ENCODE measurements around the gene LRRC61. TPM values are rescaled to one million over a fixed set of nuclear protein-coding genes. Genes with fewer than 3 reads are reported as not detected.
A peak's percentile ranks its signal among the peaks of the same experiment; 100 is the strongest.
"Not testable (repeated sequence)": the region's sequence is repeated elsewhere in the genome, so short reads cannot be mapped to it uniquely, and the experiment has no call there.

LRRC61 gene
- total RNA-seq, result 10 to 100 TPM; 10.1 to 12.2 TPM
- long read RNA-seq, transcript LRRC61-202 (3 exons, 1,877 nt), result major isoform, 10 of 16 reads
- long read RNA-seq, partial matches to known transcripts, result 2 of 16 reads
- long read RNA-seq, other reads (novel, unspliced or antisense), result 1 of 16 reads

DNA sequence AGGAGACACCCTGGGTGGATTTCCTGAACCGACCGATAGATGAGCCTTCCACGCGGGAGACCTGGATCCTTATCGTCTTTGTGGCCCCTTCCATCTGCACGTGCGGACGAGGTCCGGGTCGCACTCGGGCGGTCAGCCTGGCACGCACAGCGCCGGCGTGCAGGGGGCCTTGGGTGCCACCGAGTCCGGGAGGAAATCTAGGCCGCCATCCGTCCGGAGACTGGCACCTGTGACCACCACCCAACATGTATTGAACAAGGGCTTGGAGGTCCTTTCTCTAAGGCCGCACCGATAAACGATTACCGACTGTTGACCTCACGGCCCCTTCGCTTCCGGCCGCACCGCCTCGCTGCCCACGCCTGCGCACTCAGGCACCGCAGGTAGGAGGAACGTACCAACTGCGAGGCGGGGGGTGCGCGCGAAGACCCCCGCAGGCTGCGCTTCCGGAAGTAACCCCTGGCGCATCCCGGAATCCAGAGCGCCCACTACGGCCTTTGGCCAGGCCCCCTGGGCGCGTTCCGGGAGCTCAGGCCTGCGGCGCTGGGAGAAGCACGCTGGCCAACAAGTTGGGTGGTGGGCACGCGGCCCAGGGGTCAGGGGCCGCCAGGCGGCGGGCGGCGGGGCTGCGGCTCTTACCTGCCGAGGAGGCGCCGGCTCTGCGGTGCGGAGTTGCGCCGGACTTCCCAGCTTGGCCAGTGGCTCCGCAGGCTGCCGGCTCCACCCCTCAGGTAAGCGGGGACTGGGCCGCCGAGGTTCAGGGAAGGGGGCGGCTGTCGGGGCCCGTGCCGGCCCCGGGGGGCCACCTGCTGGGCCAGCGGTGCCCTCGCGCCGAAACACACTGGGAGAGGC lies at the start of gene LRRC61, which contains the start of gene ACTR3C:
Gene LRRC61 (plus strand): TSS at position 523 of the 849 bp plus-strand sequence. CDS start 13,507 bp downstream, outside the sequence.
Gene ACTR3C (minus strand): TSS at position 713 of the 849 bp plus-strand sequence. CDS start 28,249 bp downstream, outside the sequence.
- intact Hi-C loops (cut with DNase I, micrococcal nuclease), result no loop called here
- peak; percentile 62 to 81 for DNase-seq
- ATAC-seq, result peak; percentile 80

- DNase-seq; intact Hi-C loops (cut with DNase I, micrococcal nuclease): not testable (repeated sequence)
- peak; percentile 69 for ATAC-seq
Observed at GRCh38 chr7:150276132-150276695, 46.9 kb upstream of the LRRC61 start.

DNA sequence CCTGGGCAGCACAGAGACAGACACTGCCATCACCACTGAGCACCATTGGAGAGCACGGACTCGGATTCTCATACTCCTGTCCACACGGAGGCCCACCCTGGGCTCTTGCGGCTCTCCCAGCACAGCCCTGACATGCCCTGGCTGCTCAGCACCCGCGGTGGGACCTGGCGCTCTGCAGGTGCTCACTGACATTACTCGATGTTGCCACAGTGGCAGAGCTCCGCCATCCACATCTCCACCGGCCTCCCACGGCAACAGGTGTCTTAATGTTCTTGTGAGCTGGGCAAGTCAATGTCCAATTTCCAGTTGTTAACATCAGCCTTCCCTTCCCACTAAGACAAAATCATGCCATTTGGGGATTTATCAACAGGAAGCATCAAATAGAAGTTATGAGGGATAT lies 44.8 kb upstream of the LRRC61 start:
- not testable (repeated sequence) for DNase-seq, ATAC-seq

DNA sequence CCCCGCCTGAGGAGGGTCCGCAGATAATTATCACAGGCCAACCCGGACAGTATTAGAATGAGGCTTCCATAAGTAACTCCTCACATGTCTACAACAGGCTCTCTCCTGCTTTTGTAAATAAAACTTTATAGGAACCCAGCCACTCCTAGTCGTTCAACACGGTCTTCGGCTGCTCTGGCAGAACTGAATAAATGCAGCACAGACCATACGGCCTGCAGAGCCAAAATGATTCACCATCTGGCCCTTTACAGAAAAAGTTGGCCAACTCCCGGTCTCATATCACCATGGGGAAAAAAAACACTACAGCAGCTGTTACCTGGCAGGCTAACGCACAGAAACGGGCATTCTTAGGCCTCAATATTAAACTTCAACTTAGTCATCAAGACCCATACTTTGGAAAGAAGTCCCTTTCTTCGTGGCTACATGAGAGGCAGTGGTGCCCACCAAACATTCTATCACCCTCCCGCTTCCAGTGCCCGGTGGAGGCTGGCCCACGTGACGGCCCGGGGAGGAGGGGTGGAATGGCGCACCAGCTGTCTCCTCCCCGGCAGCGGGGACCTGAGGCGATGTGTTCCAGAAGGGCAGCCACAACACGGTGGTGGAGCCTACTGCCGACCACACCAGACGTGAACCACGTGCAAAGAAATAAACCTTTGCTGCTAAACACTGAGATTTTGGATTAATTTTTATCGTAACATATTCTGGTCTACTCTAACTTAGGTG lies 41.3 kb upstream of the LRRC61 start:
- intact Hi-C loops (cut with DNase I, micrococcal nuclease), result loop anchor here in 1 of 2 donors (10.0 kb wide), 1 partner anchor 143 kb away; no protein-coding TSS in a partner anchor
- peak; percentile 62 for ATAC-seq
- not testable (repeated sequence) for DNase-seq

More for the DNA sequence above, 44.8 kb upstream of the LRRC61 start:
- intact Hi-C loops (cut with DNase I, micrococcal nuclease), result not testable (repeated sequence)

DNA sequence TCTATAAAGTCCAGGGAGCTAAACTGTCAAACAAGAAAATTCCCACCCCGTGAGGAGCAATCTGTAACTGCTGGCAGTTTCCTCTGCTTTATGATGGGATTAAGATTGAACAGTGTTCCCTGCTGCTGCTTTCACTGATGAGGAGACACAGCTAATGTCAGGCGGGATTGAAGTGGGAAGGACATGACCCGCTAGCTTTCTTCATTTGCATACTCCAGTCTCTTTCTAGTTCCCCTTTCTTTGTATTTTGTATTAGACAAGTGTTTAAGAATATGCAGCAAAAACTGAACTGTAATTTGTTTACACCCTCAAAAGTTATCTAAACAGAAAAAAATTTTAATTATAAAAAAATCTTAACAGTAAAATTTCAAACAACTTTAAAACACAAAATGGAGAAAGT lies 40.0 kb upstream of the LRRC61 start:
- not testable (repeated sequence) for ATAC-seq, DNase-seq
- intact Hi-C loops (cut with DNase I, micrococcal nuclease), result loop anchor here in 1 of 2 donors (10.0 kb wide), 1 partner anchor 142 kb away; no protein-coding TSS in a partner anchor

DNA sequence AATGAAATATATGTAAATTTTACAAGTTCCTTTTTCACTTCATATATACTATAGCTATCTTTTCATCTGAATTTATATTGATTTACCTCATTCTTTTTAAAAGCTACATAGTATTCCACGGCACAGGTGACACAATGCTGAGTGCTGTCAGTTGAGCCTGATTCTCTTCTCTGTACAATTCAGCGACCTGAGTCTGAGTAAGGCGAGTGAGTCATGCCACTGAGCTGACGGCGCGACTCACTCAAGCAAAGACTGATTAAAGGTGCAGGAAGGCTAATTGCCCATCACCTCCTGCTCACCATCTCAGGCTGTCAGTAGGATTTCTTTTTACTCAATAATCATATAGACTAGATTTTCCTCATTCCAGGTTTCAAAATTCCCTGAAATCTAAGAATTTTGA lies 39.5 kb upstream of the LRRC61 start:
- not testable (repeated sequence) for ATAC-seq, DNase-seq
- intact Hi-C loops (cut with DNase I, micrococcal nuclease), result loop anchor here in 1 of 2 donors (10.0 kb wide), 1 partner anchor 141 kb away; no protein-coding TSS in a partner anchor

DNA sequence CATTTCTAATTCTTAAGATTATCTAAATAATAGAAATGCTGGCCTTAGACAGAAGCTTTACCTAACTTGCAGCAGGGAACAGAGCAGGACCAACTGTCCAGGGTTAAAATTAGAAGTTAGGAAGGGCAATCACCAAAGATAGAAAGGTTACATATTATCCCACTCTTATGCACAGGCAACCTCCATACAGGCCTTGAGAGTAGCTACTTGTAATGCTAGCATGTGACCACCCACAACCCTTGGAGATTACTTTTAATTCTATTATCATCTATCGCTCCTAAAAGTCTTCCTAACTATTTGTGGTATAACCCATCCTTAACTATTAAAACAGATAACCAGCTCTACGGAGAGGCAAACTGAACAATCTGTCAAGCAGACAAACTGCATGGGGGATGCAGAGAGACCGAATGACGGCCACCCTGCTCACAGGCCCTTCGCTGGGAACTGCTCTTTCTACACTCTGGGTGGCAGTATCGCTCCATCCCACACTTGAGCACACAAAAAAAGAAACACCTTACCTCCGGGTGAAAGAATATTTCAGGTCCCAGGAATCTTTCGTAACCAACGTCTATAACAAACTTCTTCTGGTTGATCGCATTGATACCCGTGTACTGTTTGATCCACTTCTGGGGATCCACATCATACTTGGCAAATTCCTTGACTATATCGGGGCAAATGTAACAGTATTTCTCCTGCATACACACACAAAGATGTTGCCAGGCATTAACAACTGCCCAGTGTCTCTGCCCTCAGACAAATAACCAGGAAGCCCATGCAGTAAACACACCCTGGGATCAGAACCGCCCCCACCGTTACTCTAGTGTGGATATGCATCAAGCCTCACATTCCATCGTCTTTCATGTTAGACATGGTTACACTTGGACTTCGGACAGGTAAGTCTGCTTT lies 37.1 kb upstream of the LRRC61 start:
- intact Hi-C loops (cut with DNase I, micrococcal nuclease), result loop anchor here in 1 of 2 donors (10.0 kb wide), 1 partner anchor 139 kb away; no protein-coding TSS in a partner anchor
- DNase-seq (peak in 1 of 2 donors; percentile 15), ATAC-seq (peak; percentile 87)

DNA sequence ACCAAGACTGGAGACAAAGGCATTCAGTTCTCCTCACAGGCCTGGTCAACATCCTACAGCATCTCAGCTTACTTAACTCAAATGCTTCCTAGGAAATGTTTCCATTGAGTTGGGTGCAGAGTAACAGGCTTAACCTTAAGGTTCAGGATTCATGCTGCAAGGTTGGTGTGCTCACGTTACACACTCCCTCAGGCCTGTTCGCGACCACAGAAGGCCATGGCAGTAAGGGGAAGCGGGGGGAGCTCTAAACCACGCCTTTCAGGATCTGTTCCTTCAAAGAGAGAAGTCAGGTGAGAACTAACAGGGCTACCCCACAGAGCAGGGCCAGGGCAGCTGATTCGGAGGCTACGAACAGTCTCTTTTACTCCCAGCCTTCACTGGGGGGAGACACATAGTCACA lies 35.3 kb upstream of the LRRC61 start:
- intact Hi-C loops (cut with DNase I, micrococcal nuclease), result loop anchor here in 1 of 2 donors (10.0 kb wide), 1 partner anchor 137 kb away; no protein-coding TSS in a partner anchor
- DNase-seq, ATAC-seq: not testable (repeated sequence)

GRCh38 chr7:150288816-150289215 lies 34.3 kb upstream of the LRRC61 start:
- ATAC-seq, DNase-seq: not testable (repeated sequence)
- intact Hi-C loops (cut with DNase I, micrococcal nuclease), result loop anchor here in 1 of 2 donors (10.0 kb wide), 1 partner anchor 136 kb away; no protein-coding TSS in a partner anchor

DNA sequence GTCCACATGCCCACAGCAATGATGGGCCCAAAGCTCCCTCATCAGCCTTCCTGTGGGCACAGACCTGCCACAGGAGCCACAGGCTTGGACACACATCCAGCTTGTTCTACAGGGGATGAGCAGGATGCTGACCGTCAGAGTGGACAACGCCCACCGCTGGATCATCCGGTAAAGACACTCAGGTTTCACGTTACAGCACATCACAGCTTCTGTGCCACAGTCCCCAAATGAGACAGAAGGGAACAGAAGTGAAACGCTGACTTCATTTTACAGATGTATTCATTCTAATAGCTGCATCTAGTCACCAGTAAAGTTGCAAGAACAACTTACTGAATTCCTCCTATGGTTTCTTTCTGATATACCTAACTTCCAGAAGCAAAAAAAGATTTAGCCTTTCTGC lies 32.8 kb upstream of the LRRC61 start:
- ATAC-seq; intact Hi-C loops (cut with DNase I, micrococcal nuclease): not testable (repeated sequence)

GRCh38 chr7:150295027-150295426 lies 28.1 kb upstream of the LRRC61 start:
- intact Hi-C loops (cut with DNase I, micrococcal nuclease); DNase-seq; ATAC-seq: not testable (repeated sequence)

More for the DNA sequence above, 32.8 kb upstream of the LRRC61 start:
- DNase-seq, result not testable (repeated sequence)

- intact Hi-C loops (cut with DNase I, micrococcal nuclease); DNase-seq: not testable (repeated sequence)
- ATAC-seq, result peak; percentile 51
Observed at GRCh38 chr7:150295614-150296013, 27.5 kb upstream of the LRRC61 start.

- ATAC-seq; DNase-seq; intact Hi-C loops (cut with DNase I, micrococcal nuclease): not testable (repeated sequence)
Observed at GRCh38 chr7:150296802-150297201, 26.4 kb upstream of the LRRC61 start.

DNA sequence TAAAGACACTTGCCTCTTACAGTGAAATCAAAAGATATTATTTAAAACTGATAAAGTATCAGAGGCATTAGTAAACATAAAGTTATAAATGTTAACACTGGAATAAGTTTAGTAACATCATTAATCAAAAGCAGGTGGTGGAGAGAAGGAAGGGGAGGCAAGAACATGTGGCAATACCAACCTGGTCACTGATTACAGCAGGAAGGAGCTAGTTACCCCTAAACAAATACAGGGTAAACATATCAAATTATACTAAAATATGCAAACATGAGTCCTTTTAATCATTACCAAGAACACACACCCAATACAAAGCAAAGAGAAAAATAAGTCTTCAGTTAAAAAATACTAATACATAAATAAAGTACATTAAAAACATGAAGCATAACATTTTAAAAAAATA lies 25.2 kb upstream of the LRRC61 start:
- intact Hi-C loops (cut with DNase I, micrococcal nuclease); ATAC-seq; DNase-seq: not testable (repeated sequence)

- intact Hi-C loops (cut with DNase I, micrococcal nuclease); ATAC-seq; DNase-seq: not testable (repeated sequence)
Observed at GRCh38 chr7:150302908-150303310, 20.2 kb upstream of the LRRC61 start.

- DNase-seq; ATAC-seq; intact Hi-C loops (cut with DNase I, micrococcal nuclease): not testable (repeated sequence)
Observed at GRCh38 chr7:150304499-150305258, 18.5 kb upstream of the LRRC61 start.
